Activated CD8-positive, alpha-beta memory T cell treated with anti-CD3 and anti-CD28 coated beads, Interleukin-2, amount 50 U/mL, for 1 hour (primary cell): ENCODE results near the gene PRRC2A.
A peak's percentile ranks its signal among the peaks of the same experiment; 100 is the strongest.
"Not testable (repeated sequence)": the region's sequence is repeated elsewhere in the genome, so short reads cannot be mapped to it uniquely, and the experiment has no call there.

Experiments used
- DNase-seq: peaks from one replicate; pipeline ENCODE4 v3.0.0-alpha.2; 2020; ENCODE audit errors: extremely low read depth

The PRRC2A gene

DNA sequence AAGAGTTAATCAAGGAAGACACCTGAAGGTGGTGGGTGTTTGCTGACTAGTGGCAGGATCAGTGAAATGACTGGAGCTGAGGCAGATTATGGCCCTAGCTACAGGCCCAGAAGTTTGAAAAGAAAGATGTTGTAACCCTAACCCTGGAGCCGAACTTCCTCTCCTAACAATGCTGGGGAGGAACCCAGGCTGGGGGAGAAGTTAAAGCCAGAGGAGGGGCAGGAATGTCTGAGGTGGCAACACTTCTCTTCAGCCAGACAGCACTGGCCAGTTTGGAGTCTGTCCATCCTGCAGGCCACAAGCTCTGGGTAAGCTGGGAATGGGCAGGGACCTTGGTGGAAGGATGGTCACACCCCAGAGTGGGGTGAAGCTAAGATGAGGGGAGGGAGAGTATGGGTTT, 34.5 kb upstream of the PRRC2A start, which contains the start of gene LST1:
LST1 (plus strand) TSS at position 270 of the 400 bp plus-strand sequence. CDS start 1,023 bp downstream, outside the sequence.
- no peak for DNase-seq

DNA sequence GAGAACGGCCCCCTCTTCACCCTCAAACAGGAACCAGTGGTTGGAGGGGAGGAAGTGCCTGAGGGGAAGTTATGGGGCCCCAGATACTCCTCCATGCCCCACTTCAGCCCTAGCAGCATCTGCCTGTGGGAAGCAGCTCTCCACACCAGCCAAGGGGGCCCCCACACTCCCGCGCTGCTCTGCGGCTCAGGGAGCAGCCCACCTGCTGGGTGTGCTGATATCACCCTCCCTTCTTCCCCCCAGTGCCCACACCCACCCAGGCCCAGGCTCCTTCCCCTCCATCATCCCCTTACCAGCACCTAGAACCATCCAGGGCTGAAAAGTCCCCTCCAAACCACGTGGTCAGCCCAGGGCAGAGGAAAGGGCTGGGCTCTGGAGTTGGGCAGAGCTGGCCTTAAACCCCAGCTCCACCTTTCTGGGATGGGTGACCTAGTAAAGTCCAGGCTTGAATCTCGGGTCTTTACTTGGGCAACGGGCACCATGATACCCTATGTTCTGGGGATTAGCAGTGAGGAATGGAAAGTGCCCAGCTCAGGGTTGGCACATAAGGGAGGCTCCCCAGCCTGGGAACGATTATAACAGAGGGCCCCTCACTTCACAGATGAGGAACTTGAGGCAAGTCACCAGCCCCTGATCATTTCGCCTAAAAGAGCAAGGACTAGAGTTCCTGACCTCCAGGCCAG, 33.8 kb upstream of the PRRC2A start:
- no peak for DNase-seq

DNA sequence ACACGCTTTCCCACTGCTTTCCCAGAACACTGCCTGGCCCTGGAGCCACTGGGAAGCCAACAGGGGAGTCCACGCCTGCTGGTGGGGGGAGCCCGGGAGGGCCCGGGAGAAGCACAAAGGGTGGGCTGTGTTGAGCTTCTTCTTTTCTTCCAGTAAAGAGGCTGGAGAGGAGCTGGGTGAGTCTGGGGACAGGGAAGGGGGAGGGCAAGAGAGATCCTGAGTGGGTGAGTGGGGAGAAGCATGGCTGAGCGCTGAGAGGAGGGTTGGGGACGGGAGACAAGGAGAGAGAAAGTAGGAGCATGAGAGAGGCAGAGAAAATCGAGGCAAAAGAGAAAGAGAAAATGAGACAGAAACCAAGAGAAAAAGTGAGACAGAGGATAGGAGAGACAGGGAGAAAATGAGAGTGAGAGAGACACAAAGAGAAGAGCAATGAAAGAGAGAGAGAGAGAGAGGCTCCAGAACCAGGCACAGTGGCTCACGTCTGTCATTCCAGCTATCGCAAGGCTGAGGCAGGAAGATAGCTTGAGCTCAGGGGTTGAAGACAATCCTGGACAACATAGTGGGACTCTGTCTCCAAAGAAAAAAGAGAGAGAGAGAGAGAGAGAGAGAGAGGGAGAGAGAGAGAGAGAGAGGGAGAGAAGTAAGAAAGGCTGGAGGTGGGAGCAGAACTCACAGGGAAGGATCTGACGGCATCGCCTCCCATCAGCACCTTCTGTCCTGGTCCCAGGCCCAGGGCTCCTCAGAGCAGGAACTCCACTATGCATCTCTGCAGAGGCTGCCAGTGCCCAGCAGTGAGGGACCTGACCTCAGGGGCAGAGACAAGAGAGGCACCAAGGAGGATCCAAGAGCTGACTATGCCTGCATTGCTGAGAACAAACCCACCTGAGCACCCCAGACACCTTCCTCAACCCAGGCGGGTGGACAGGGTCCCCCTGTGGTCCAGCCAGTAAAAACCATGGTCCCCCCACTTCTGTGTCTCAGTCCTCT, 32.4 kb upstream of the PRRC2A start:
- no peak for DNase-seq

DNA sequence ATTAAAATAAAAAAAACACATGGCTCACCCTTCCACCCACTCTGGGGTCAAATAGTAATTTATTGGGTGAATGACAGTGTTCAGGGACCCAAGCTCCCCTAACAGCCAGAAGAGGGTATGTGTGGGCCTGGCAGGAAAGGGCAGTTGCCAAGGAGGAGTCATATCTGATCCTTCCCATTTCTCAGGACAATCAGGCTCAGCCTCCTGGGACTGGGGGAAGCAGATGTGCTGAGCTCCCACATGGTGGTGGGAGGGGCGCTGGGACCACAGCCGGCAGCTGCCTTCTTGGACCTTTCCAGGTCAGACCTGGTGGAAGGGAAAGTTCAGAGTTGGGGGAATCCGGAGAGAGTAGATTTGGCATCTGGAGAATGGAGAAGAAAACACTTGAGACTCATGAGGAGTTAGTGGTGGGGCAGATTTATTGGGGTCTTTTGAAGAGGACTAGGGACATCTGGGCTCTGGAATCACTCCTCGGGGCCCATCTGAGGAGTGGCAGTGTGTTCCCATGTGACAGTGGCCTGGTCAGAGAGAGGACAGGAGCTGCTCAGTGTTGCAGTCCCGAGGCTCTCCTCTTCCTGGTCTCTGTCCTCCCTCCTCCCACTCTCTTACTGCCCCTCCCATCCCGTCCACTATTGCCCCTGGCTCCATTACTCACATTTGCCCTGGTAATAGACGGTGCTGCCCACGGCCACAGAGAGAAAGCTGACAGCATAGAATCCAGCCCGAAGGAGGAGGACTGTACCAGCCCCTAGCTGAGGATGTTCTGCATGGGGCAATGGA, 31.5 kb upstream of the PRRC2A start:
- no peak for DNase-seq

DNA sequence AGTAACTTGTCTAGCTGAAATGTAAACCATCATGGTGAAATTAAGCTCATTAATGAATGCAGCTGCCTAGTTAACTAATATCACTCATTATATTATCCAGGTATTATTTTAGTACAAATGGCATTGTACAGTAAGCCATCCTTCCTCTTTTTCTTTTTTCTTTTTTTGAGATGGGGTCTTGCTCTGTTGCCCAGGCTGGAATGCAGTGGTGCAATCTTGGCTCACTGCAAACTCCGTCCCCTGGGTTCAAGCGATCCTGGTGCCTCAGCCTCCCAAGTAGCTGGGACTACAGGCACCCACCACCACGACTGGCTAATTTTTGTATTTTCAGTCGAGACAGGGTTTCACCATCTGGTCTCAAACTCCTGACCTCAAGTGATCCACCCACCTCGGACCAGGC, 29.8 kb upstream of the PRRC2A start:
- DNase-seq, result not testable (repeated sequence)

DNA sequence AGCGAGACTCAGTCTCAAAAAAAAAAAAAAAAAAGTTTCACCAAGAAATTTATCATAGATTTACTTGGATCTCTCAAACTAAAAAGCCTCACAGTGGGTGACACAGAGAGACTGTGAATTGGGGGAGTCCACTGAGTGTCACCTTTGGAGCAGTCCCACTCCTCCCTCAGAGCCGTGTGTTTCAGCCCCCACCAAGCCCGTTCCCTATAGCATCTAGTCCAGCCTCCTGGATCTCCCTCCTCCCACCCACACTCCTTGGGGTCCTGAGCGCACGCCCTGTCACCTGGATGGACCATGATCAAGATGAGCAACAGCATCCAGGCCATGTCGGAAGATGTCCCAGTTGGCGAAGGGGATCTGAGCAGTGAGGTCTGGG, 28.1 kb upstream of the PRRC2A start:
- DNase-seq, result no peak

DNA sequence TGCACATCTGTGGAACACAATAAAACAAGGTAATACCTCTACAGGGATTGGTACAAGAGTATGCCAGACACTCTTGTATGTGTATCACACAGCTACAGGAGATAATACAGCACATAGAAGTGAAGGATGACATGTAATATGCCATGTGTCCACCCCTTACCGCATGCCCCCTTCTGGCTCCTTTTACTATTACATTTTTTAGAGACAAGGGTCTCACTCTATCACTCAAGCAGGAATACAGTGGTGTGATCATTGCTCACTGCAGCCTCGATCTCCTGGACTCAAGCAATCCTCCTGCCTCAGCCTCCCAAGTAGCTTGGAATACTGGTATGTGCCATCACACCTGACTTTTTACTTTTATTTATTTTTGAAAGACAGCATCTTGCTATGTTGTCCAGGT, 23.5 kb upstream of the PRRC2A start:
- DNase-seq, result no peak

DNA sequence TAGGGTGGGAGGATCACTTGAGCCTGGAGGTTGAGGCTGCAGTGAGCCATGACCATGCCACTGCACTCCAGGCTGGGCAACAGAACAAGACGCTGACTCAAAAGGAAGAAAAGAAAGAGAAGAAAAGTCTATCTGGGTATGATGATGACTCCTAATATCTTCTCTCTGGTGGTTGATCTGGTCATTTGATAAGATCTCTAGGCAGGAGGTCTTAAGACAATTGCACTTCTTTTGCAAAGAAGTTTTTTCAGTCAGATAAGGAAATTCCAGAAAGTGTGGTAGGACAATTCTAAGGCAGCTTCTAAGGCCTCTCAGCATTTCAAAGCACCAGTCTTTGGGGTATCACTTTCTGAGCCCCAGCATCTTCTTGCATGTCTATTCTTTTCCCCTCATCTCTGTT, 13.2 kb upstream of the PRRC2A start:
- no peak for DNase-seq

DNA sequence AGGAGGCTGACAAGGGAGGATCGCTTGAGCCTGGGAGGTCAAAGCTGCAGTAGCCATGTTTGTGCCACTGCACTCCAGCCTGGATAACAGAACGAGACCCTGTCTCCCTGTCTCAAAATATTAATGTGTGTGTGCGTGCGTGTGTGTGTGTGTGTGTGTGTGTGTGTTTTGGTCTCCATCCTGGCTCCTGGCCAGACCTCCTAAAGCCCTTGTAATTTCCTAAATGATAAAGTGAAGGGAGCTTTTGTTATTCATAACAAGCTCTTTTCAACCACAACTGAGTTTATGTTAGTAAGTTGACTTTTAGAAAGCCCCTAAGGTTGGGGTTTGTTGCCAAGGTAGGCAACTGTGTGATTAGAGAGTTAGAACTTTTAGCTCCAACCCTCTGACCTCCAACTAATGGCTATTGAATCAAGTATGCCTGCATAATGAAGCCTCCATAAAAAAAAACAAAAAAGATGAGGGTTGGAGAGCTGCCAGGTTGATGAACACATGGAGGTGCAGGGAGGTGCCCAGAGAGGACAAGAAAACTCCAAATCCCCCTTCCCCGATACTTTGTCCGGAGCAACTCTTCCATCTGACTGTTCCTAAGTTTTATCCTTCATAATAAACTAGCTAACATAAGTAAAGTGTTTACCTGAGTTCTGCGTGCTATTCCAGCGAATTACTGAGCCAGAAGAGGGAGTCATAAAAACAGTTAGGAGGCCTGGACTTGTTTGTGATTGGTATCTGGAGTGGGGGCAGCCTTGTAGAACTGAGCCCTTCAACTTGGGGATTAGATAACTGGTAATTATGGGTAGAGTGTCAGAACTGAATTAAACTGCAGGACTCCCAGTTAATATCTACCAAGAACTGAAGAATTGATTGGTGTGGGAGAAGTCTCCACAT, 10.8 kb upstream of the PRRC2A start:
- DNase-seq, result no peak

DNA sequence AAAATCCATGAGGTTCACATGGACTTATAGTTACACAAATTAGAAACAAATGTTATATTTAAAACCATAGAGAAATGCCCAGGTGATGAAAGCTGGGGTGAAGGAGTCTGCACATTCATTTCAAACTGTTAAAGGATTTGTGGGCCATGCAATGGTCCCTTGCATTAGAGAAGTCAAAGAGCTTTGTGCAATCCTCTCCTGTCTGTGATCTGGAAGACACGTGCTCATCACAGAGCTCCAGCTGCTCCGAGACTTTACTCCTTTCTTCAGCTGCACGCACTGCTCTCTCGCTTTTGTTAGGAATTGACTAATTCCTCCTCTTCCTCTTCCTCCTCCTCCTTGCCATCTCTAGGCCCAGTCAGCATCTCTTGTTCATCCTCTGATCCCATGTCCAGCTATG, 9.5 kb upstream of the PRRC2A start:
- no peak for DNase-seq

DNA sequence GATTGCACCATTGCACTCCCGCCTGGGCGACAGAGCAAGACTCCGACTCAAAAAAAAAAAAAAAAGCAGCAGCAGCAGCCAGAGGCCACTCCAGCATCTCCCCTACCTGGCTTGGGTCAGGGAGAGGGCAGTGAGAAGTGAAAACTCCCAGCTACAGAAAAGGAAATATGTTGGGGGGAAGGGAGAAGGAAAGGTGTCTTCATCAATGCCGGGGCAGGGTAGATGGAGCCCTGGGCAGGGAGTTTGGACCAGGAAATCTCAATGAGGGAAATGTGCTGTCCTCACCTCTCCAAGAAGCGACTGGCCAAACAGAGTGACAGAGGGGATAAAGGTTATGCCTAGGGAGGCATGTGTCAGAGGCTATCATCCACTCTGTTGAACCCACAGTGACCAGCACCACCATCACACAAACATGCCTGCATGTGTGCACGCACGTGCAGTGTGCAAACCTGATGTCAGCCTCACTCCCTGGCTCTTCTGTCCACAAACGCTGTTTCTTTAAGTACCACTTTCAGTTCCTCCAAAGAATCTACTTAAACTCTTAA, 6.4 kb upstream of the PRRC2A start:
- DNase-seq, result no peak

DNA sequence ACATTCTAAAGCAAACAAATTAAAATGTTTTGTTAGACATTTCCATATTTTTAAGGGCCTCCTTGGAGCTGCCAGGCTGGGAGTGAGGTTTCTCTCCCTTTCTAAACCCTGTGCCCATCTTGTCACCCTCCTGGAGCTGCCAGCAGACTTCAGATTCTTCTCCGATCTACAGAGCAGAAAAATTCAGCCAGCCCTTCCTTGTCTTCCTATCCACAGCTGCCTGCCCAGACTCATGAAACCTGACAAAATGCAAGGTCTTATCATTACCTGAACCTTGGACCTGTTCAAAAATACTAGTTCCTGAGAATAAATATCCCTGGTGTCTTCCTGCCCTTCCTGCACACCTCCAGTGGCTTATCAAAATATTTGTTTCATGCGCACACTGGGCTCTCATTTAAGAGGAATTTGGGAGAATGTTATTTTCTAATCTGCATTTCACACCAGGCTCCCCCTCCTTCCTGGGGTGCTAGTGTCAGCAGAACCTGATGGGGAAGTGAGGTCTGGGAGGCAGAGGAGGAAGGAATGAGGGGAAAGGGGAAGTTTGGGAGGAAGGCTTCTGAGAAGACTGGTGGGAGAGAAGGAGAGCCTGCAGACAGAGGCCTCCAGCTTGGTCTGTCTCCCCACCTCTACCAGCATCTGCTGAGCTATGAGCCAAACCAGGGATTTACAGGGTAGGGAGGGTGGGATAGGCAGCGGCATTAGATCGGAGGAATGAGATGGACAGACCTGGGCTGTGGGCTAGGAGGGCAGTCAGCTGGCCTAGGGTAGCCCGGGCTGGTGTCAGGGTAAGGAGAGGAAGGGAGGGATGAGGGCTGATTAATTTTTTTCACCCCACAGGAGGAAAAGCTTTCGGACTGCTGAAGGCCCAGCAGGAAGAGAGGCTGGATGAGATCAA, 5.6 kb upstream of the PRRC2A start, which contains the start of gene AIF1:
AIF1 (plus strand) TSS at position 551 of the 895 bp plus-strand sequence; CDS start at position 647, 96 bp downstream.
- DNase-seq, result no peak

DNA sequence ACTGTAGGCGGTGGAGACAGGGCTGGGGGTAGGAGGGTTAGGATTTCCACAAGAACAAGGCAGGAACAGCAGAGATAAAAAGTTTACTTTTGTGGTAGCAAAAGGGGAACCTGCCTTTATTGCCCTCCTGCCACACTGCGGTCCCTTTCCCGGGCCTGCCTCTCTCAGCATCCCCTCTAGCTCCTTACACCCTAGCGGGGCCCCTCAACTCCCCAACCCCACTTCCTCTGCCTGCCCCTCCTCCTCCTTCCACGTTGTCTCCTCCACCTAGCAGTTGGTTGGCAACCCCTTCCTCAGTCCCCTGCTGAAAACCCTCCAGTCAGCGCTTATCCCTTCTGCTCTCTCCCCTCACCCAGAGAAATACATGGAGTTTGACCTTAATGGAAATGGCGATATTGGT, 4.8 kb upstream of the PRRC2A start:
- DNase-seq, result no peak

DNA sequence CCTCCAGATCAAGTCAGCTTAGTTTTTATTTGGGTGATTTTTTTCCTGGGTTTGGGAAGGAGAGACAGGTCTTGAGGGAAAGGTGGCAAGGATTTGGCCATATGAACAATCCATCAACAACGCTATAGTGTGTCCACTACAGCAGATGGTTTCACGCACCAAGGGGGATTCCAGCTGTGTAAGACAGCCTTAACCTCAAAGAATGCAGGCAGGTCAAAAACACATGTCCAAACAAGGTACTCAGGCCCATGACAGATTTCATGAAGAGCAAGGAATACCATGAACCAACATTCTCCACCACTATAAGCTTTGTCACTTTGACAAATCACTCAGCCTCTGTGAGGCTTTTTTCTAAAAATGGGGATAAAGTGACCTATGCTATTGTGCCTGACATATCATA, 3.5 kb upstream of the PRRC2A start:
- DNase-seq, result no peak

DNA sequence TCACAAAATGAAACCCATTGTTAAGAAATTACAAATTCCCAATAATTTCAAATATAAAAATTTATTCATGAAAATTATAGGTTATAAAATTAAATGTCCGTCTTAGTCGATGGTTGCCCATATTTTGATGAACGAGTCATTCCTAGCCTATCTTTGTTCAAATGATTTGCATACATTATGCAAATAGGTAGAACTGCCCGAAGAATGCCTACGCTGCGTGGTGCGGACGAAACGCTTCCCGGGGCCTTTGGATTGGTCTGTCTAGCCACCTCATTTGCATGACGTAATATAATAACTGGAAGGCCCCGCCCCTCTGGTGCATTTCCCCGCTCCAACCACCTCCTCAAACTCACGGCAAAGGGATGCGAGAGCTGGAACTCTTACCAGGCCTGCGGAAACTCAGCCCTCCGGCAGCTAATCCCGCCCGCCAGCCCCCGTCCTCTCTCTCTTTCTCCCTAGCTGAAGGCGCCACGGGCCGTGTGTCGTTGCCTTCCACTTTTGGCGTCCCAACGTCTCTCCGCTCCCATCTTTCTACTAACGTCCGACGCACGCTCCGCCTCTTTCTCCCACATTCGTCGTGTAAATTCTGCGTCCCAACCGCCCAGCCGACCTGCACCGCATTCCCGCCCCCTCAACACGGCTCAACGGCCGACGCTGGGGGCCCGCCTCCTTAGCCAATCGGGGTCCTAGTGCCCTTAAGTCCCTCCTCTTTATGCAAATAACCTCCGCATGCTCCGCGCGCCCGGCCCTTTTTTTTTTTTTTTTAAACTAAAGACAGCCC, 520 bp upstream of the PRRC2A start:
- DNase-seq, result peak; percentile 95

DNA sequence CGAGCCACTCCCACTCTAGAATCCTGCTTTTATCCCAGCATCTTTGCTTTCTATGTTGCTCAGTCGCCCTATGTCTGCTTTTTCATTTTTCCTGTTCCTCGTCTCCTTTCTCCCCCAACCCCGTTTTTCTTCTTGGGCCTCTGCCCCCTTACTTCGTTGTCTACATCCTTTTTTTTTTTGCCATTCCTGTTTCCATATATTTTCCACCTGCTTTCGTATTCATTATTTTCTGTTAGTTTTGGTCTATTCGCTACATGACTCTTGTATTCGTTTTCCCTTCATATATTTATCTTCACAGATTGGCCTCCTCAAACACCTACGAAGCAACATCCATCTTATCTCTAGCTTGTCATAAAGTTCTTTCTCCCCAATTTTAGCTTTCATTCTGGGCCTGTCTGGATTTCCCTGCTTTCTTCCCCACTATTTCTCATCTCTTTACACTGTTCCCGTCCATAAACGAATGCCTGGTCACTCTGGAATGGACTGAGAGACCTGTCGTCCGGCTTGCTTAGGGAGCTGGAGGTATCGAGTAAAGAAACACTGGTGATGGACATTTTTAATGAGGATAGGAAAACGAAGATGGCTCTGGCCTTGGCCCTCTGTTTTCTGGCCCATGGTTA, 915 bp downstream of the PRRC2A start:
- DNase-seq, result no peak

DNA sequence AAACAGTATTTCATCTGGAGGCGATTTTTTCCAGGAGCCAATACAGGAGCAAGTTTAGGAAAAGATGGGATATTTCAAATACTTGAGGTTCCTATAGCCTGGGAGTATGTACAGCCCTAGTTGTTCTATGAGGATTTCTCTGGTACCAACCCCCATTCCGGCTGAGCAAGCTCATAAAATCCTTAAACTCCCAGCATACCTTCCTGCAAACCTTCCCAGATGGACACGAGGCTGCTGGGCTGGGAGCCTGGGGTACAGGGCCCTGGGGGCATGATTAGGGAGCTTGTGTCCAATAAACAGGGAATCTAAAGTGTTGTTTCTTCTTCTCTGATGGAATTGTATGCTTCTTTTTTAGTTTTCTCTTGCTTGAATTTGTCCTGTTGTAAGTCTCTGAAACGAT, 1.5 kb downstream of the PRRC2A start:
- no peak for DNase-seq

DNA sequence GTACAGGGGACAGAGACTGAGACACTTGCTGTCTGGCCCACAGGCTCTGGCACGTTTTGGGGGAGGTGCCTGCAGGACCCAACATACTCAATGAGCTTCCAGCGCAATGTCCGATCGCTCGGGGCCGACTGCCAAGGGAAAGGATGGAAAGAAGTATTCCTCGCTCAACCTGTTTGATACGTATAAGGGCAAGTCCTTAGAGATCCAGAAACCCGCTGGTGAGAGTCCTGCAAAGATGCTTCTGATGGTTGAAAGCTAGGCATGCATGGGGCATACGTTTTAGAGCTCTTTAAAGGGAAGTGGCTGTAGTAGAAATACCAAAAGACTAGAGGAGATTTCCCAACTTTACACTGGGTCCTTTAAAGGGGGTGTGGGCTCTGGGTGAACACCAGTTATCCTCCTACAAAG, 2.2 kb downstream of the PRRC2A start:
- no peak for DNase-seq
